DND-41 (cell line): ENCODE results near the gene VAMP7.

Source experiments
- CTCF ChIP-seq: IDR thresholded peaks from 2 replicates; pipeline ENCODE4 v1.5.1; 2012; ENCODE audit warnings: borderline replicate concordance, low read length, moderate library complexity, mild to moderate bottlenecking; ENCODE audit not compliant: poor library complexity, severe bottlenecking; ENCODE audit errors: extremely low read depth
- EZH2 ChIP-seq: IDR thresholded peaks from 3 replicates; pipeline ENCODE4 v1.6.1; 2012; ENCODE audit warnings: borderline replicate concordance, low read depth, mild to moderate bottlenecking, moderate library complexity, low read length, inconsistent platforms; ENCODE audit not compliant: severe bottlenecking

GRCh38 chrX:155968326-155968661 lies 87.1 kb downstream of the VAMP7 start:
- TF ChIP-seq CTCF (no peak), EZH2 (no peak)
